Endodermal cell (in vitro differentiated cells): ENCODE data around the gene ENPP1. TPM values are rescaled to one million over a fixed set of nuclear protein-coding genes. Genes with fewer than 3 reads are reported as not detected.

Experiments used
- DNase-seq: peaks from one replicate; pipeline ENCODE4 v3.0.0-alpha.2; 2017
- H3K27ac ChIP-seq: 2 replicates; pipeline ENCODE4 v1.5.1; 2013; ENCODE audit warnings: mild to moderate bottlenecking, low read depth, low read length, moderate library complexity
- H3K27me3 ChIP-seq: 2 replicates; pipeline ENCODE4 v1.6.1; 2013; ENCODE audit warnings: mild to moderate bottlenecking, low read length, moderate library complexity; ENCODE audit not compliant: insufficient read depth, control insufficient read depth, poor library complexity, severe bottlenecking
- H3K36me3 ChIP-seq: 2 replicates; pipeline ENCODE4 v1.7.0; 2013; ENCODE audit warnings: mild to moderate bottlenecking, low read length, moderate library complexity; ENCODE audit not compliant: control insufficient read depth, insufficient read depth
- H3K4me1 ChIP-seq: one replicate; pipeline ENCODE4 v1.7.0; 2013; ENCODE audit warnings: low read length; ENCODE audit not compliant: control insufficient read depth, insufficient read depth
- H3K4me3 ChIP-seq: 2 replicates; pipeline ENCODE4 v1.5.1; 2013; ENCODE audit warnings: mild to moderate bottlenecking, low read length, moderate library complexity
- H3K9ac ChIP-seq: 2 replicates; pipeline ENCODE4 v1.6.1; 2013; ENCODE audit warnings: mild to moderate bottlenecking, low read length, moderate library complexity; ENCODE audit not compliant: poor library complexity, severe bottlenecking; ENCODE audit errors: extremely low read depth
- H3K9me3 ChIP-seq: 2 replicates; pipeline ENCODE4 v1.6.1; 2013; ENCODE audit warnings: mild to moderate bottlenecking, low read length, moderate library complexity; ENCODE audit not compliant: control insufficient read depth
- H3K27ac Mint-ChIP-seq: 2 replicates; pipeline ENCODE4 v1.8.0; 2020; ENCODE audit warnings: mixed read lengths
- H3K27me3 Mint-ChIP-seq: 2 replicates; pipeline ENCODE4 v1.8.0; 2021; ENCODE audit warnings: mild to moderate bottlenecking, mixed read lengths; ENCODE audit not compliant: insufficient read depth
- H3K36me3 Mint-ChIP-seq: 2 replicates; pipeline ENCODE4 v1.8.0; 2020; ENCODE audit warnings: low read depth, mixed read lengths
- H3K4me1 Mint-ChIP-seq: 2 replicates; pipeline ENCODE4 v1.8.0; 2020; ENCODE audit warnings: mixed read lengths
- H3K4me3 Mint-ChIP-seq: 2 replicates; pipeline ENCODE4 v1.8.0; 2020; ENCODE audit warnings: mild to moderate bottlenecking, moderate library complexity, mixed read lengths
- H3K9me3 Mint-ChIP-seq: 2 replicates; pipeline ENCODE4 v1.8.0; 2020; ENCODE audit warnings: mild to moderate bottlenecking, mixed read lengths
- WGBS, 2 experiments: methylation state at CpG; one replicate each; pipeline versions ENCODE4 v1.1.5 to v1.1.7; 2013; ENCODE audit warnings: missing lambda C conversion rate in 2 of 2, mixed read lengths in 1 of 2; ENCODE audit not compliant: insufficient coverage in 1 of 2, insufficient read length in 1 of 2; 5-methylcytosine and 5-hydroxymethylcytosine counted together
- total RNA-seq, 2 donors: library from RNA; stranded (reverse); fragmentation: NEBNext Ultra II Directional in 1 of 2; extraction: Animal tissue kit (Norgen Biotek cat#: 25700) in 1 of 2; gene quantifications; 2 replicates in 1 of 2; 3 replicates in 1 of 2; pipeline ENCODE4 v1.2.1, GENCODE V29; 2021
- TF ChIP-seq, protein P1 (sequence below): fragments of 200-600 bp; sonication (generic); conservative IDR thresholded peaks from 2 replicates; pipeline ENCODE4 v1.5.0; 2021; ENCODE audit warnings: antibody characterized with exemption, mild to moderate bottlenecking

The ENPP1 gene
- total RNA-seq, 2 donors from 2014 or later = 11.6 to 16.1 TPM

DNA sequence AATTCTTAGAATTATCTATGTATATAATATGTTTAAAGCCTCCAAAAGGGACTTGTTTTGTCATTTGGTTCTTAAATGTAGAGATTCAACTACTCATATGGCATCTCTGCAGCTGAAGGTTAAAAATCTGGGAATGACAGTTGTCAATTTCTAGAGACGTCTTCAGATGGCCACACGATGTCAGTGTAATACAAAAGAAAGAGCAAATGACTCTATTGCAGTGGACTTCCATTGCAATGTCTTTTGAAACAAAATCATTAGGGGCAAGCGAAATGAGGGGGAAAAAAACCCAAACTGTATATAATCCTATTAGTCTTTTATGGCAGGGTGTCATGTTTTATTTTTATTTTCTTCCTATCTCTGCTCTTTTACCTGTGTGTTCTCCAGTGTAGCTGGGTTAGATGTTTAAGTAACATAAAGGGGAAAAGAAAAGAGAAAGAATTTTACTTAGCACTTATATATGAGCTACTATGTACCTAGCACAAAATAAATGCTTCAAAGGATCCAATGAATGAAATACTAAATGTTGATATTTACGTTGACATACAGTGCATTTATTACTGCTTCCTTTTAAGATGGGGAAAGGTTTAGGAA, 117.2 kb downstream of the ENPP1 start:
- Histone ChIP-seq H3K4me3 (no peak overlapping the region), H3K27ac (no peak overlapping the region), H3K27me3 (no peaks in the 10 kb centered on the region), H3K9me3 (no peaks in the 10 kb centered on the region), H3K36me3 (no peaks in the 10 kb centered on the region), H3K9ac (no peak overlapping the region), H3K4me1 (no peaks in the 10 kb centered on the region)
- TF ChIP-seq, protein P1, sequence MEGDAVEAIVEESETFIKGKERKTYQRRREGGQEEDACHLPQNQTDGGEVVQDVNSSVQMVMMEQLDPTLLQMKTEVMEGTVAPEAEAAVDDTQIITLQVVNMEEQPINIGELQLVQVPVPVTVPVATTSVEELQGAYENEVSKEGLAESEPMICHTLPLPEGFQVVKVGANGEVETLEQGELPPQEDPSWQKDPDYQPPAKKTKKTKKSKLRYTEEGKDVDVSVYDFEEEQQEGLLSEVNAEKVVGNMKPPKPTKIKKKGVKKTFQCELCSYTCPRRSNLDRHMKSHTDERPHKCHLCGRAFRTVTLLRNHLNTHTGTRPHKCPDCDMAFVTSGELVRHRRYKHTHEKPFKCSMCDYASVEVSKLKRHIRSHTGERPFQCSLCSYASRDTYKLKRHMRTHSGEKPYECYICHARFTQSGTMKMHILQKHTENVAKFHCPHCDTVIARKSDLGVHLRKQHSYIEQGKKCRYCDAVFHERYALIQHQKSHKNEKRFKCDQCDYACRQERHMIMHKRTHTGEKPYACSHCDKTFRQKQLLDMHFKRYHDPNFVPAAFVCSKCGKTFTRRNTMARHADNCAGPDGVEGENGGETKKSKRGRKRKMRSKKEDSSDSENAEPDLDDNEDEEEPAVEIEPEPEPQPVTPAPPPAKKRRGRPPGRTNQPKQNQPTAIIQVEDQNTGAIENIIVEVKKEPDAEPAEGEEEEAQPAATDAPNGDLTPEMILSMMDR = peak; percentile 74
- Mint-ChIP-seq H3K36me3 (peaks cover 6% of the 10 kb centered on the region), H3K27me3 (no peaks in the 10 kb centered on the region), H3K4me3 (no peak overlapping the region), H3K9me3 (no peaks in the 10 kb centered on the region), H3K27ac (no peak overlapping the region), H3K4me1 (no peaks in the 10 kb centered on the region)
- DNase-seq = no peak
- WGBS, 2 experiments = 63% methylated on average over 2 to 4 of the region's 4 CpGs

DNA sequence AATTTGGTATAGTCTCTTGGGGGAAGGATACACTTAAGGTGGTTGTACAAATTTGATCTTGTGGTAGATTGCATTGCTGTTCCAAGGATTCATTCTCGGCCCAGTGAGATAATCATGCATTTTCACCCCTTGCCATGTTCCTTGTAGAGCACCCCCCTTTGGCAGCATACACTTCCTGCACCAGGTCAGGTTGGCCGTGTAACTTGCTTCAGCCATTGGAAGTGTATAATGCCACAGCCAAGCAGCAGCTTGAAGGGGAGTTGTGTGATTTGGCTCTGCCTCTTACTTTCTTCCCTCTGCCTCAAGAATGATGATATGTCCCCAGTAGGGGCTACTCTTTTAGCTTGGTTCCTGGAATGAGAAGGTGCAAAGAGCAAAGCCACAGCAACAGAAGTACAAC, 121.4 kb downstream of the ENPP1 start:
- Mint-ChIP-seq H3K4me1 (no peaks in the 10 kb centered on the region), H3K9me3 (no peaks in the 10 kb centered on the region), H3K27me3 (no peaks in the 10 kb centered on the region), H3K27ac (no peak overlapping the region), H3K4me3 (no peak overlapping the region), H3K36me3 (peaks cover 6% of the 10 kb centered on the region)
- no peak overlapping the region for H3K27ac ChIP-seq
- no peaks in the 10 kb centered on the region for H3K4me1 ChIP-seq
- H3K4me3 ChIP-seq = no peak overlapping the region
- TF ChIP-seq, protein P1 = peak; percentile 71
- H3K9me3 ChIP-seq = no peaks in the 10 kb centered on the region
- 80 to 84% methylated on average over 1 to 2 of the region's 2 CpGs for WGBS, 2 experiments
- DNase-seq = peak; percentile 72
- no peaks in the 10 kb centered on the region for H3K36me3 ChIP-seq
- no peak overlapping the region for H3K9ac ChIP-seq
- no peaks in the 10 kb centered on the region for H3K27me3 ChIP-seq

DNA sequence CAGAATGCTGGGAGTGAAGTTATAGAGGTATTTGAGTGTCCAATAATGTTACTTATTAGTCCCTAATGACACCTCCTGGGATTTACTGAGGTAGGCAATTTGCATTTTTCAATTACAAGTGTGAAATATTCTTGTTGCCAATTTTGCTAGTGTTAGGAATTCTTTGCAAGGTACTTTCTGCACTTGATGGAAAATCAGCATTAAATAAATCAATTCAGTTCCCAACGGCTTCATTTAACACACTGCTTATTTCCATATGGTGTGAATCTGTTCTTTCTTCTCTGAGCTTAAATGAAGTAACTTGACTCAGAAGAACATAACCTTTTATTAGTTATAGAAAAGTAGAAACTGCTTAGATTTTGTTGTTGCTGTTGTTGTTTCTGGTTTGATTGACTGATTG, 122.2 kb downstream of the ENPP1 start:
- Histone ChIP-seq H3K27me3 (no peaks in the 10 kb centered on the region), H3K4me3 (no peak overlapping the region), H3K27ac (no peak overlapping the region), H3K9ac (no peak overlapping the region), H3K9me3 (no peaks in the 10 kb centered on the region), H3K4me1 (no peaks in the 10 kb centered on the region), H3K36me3 (no peaks in the 10 kb centered on the region)
- H3K9me3 Mint-ChIP-seq = no peaks in the 10 kb centered on the region
- H3K36me3 Mint-ChIP-seq = peaks cover 6% of the 10 kb centered on the region
- H3K4me3 Mint-ChIP-seq = no peak overlapping the region
- H3K4me1 Mint-ChIP-seq = no peaks in the 10 kb centered on the region
- DNase-seq = no peak
- WGBS, 2 experiments = 100% methylated on average over 1 of the region's 1 CpG; no CpG with 5 or more reads in 1 of the 2 experiments
- no peak overlapping the region for H3K27ac Mint-ChIP-seq
- H3K27me3 Mint-ChIP-seq = no peaks in the 10 kb centered on the region
- TF ChIP-seq, protein P1 = no peak
